ENCODE measurements around the gene PLEKHO1.

DNA sequence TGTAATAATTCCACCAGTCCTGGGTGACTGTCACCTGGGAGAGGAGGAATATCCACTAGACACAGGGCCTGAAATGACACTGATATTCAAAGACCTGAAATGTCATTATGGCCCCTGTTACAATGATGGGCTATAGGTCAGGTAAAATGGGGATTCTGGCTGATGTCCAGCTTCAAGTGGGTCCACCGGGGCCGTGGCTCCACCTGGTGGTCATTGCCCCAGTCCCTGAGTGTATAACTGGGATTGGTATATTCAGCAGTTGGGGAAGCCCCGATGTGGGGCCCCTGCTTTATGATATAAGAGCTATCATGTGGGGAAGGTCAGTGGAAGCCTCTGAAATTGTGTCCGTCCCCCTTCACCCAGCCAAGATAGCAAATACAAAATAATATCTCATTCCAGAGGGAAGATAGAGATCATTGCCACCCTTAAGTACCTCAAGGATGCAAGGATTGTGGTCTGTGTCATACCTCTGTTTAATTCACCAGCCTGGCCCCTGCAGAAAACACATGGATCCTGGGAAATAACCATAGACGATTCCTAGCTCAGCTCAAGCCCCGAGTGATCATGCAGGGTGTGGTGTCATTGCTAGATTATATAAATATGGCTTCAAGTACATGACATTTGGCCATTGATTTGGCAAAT, 19.4 kb downstream of the PLEKHO1 start:
- no peak for TF ChIP-seq POLR2A (IDR thresholded peaks at IDR 0.05; ENCODE audit: low read depth)
- TF ChIP-seq, protein P1, sequence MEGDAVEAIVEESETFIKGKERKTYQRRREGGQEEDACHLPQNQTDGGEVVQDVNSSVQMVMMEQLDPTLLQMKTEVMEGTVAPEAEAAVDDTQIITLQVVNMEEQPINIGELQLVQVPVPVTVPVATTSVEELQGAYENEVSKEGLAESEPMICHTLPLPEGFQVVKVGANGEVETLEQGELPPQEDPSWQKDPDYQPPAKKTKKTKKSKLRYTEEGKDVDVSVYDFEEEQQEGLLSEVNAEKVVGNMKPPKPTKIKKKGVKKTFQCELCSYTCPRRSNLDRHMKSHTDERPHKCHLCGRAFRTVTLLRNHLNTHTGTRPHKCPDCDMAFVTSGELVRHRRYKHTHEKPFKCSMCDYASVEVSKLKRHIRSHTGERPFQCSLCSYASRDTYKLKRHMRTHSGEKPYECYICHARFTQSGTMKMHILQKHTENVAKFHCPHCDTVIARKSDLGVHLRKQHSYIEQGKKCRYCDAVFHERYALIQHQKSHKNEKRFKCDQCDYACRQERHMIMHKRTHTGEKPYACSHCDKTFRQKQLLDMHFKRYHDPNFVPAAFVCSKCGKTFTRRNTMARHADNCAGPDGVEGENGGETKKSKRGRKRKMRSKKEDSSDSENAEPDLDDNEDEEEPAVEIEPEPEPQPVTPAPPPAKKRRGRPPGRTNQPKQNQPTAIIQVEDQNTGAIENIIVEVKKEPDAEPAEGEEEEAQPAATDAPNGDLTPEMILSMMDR (IDR thresholded peaks at IDR 0.05): peak; percentile 81 to 94 (median 89)
- peak; percentile 76 to 83 for TF ChIP-seq POLR2AphosphoS5 (IDR thresholded peaks at IDR 0.05)

All from esophagus muscularis mucosa (tissue), 3 donors.